HG03108 (cell line): Measurements from ENCODE around the gene BEX2.
"Not testable (repeated sequence)": the region's sequence is repeated elsewhere in the genome, so short reads cannot be mapped to it uniquely, and the experiment has no call there.

ENCODE experiments used
- ATAC-seq: cut with Tn5 transposase; IDR thresholded peaks from one replicate; pipeline ENCODE4 v1.9.1; 2021; ENCODE audit warnings: moderate library complexity; ENCODE audit not compliant: unreplicated experiment

Gene BEX2

DNA sequence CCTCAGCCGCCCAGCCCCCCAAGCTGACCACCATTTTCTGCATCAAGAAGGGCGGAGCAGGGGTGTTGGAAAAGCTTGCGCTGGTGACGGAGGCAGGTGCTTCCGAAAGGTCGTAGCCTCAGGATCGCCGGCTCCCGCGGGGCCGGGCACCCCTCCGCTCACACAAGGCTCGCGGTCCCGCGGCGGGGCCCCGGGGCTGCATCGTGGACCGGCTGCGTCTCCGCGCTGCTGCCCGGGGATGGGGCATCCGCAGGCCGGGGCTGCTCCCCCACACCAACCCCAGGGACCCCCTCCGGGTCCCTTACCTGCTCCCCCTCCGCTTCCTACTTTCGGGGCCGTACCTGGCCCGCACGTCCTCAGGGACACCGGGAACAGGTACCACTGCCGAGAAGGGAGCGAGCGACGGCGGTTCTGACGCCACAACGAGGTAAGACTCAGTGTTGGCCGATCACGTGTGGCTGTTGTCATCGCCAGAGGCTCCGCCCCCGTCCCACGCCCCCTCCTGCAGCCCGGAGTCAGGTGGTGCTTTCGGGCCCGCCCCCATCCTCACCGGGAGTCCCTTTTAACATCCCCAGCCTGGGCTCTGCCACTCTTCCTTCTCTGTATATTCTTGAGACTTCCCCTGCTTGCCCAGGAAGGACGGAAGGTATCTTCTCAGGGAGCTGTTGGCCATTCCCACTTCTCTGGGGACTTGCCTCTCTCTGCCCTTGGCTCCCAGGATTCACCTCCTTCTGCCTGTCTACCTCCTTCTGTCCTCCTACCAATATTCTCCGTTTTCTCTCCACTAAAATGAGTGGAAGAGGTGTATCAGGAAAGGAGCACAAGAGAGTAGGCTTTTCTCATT lies at the start of gene BEX2:
BEX2 (minus strand) TSS at position 436 of the 844 bp plus-strand sequence. CDS start 1,014 bp downstream, outside the sequence.
- peak; percentile 91 for ATAC-seq

DNA sequence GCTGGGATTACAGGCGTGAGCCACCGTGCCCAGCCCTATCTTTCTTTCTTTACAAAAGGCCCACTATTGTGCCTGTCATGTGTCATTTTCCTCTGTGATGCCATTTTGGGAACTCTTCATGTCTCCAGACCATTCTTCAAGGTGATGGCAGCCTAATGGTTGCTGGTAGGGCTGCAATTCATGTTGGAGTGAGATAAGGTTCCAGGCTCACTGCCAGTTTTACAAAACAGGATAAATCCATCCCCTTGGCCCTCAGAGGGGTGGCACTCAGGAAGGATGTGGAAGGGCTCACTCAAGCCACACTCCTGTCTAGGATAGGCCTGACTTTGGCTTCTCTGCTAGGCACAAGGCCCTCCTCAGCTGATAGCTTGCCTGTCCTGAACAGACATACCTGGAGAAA lies 49.3 kb upstream of the BEX2 start:
- ATAC-seq = no peak

DNA sequence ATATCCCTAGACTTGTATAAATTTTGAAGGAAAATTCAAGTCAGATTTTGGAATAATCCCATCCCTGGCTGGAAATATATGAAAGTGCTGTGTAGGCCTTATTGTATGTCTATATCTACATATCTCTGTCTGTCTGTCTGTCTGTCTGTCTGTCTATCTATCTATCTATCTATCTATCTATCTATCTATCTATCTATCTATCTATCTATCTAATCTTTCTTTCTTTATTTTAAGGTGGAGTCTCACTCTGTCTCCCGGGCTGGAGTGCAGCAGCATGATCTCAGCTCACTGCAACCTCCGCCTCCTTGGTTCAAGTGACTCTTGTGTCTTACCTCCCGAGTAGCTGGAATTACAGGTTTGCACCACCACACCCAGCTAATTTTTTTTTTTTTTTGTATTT lies 48.8 kb upstream of the BEX2 start:
- ATAC-seq = not testable (repeated sequence)

- ATAC-seq = no peak
Measured at GRCh38 chrX:103357871-103358270, 47.1 kb upstream of the BEX2 start.

GRCh38 chrX:103356858-103357257 lies 46.1 kb upstream of the BEX2 start:
- ATAC-seq = no peak

GRCh38 chrX:103356130-103356798 lies 45.5 kb upstream of the BEX2 start, which contains the start of gene TCEAL9:
TSS of gene TCEAL9 (plus strand) at chrX:103356506. CDS start at chrX:103357685, 1,179 bp downstream.
- no peak for ATAC-seq

DNA sequence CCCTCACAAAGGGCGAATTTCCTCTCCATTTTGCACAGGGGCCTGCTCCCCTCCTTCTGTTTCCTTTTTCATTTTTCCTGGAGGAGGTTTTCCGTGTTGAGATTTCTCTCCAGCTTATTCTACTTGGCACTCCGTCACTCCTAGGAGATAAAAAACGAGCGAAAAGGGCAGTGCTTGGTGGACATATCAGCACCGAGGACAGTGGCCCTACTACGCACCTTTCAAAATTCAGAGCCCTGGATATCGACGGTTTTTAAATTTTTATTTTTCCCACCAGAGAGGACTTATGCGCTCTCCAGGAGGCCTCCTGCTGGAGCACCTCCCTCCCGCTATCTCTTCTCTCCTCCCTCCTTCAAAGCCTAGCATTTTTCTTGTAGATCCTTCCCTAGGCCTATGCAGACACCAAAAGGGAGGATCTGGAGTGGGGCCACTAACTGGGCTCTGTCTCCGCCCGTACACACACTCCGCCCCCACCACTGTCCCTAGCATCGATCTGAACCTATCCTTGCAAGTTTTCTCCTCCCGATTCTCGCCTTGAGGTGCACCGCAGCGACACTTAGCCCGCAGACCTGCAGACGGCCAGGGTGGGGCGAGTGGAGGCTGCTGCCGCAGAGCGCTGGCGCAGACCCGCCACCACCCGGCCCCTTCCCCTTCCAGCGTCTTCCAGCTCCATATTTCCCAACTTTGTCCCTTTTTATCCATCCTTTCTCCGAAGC lies 37.0 kb upstream of the BEX2 start:
- ATAC-seq = no peak

DNA sequence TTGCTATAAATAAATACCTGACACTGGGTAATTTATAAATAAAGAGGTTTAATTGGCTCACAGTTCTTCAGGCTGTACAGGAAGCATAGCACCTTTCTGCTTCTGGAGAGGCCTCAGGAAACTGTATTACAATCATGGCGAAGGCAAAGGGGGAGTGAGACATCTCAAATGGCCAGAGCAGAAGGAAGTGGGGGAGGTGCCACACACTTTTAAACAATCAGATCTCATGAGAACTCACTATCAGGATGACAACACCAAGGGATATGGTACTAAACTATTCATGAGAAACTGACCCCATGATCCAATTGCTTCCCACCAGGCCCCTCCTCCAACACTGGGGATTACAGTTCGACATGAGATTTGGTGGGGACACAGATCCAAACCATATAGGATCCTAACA lies 33.8 kb upstream of the BEX2 start:
- ATAC-seq = no peak

GRCh38 chrX:103343105-103343504 lies 32.3 kb upstream of the BEX2 start:
- ATAC-seq = no peak

DNA sequence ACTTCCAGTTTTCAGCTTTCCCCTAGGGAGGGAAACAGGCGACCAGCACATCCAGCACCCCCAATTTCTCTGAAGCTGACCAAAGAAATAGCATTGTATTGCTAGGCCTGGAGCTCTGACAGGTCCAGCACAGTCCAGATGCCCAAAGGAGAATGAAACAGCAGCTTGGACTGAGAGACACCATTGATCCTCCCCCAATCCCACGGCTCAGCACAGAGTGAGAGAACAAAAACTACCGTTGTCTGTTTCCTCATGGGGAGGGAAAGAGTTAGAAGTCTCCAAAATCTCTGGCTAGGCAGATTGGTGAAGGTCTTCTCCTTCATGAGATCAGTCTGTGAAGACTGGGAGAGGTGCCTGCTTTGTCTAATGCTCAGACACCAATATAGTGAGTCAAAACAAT lies 27.9 kb upstream of the BEX2 start:
- ATAC-seq = no peak

- no peak for ATAC-seq
Measured at GRCh38 chrX:103330681-103331288, 20.0 kb upstream of the BEX2 start.

- no peak for ATAC-seq
Measured at GRCh38 chrX:103329991-103330390, 19.2 kb upstream of the BEX2 start, which contains the start of gene TCEAL7. TSS of gene TCEAL7 (plus strand) at chrX:103330239. CDS start at chrX:103331404, 1,165 bp downstream.

- no peak for ATAC-seq
Measured at GRCh38 chrX:103311399-103311780, 600 bp upstream of the BEX2 start.

GRCh38 chrX:103309860-103310554 lies 783 bp downstream of the BEX2 start:
- ATAC-seq = no peak

DNA sequence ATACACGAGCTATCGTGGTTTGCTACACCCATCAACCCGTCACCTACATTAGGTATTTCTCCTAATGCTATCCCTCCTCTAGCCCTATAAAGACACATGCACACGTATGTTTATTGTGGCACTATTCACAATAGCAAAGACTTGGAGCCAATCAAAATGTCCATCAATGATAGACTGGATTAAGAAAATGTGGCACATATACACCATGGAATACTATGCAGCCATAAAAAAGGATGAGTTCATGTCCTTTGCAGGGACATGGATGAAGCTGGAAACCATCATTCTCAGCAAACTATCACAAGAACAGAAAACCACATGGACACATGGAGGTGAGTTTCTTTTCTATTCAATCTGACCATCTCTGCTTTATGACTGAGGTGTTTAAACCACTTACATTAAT lies 5.1 kb downstream of the BEX2 start:
- not testable (repeated sequence) for ATAC-seq

- ATAC-seq = no peak
Measured at GRCh38 chrX:103304705-103305104, 6.1 kb downstream of the BEX2 start.

GRCh38 chrX:103293118-103293517 lies 17.7 kb downstream of the BEX2 start:
- ATAC-seq = no peak

DNA sequence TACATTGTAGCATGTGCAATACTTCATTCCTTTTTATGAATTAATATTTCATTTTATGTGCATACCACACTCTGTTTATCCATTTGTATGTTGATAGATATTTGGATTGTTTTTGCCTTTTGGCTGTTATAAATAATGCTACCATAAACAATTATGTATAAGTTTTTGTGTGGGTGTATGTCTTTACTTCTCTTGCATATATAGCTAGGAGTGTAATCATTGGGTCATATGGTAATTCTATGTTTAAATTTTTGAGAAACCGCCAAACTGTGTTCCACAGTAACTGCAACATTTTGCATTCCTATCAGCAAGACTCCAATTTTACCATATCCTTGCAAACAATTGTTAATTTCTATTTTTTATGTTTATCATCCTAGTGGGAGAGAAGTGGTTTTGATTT lies 31.2 kb downstream of the BEX2 start:
- ATAC-seq = no peak

DNA sequence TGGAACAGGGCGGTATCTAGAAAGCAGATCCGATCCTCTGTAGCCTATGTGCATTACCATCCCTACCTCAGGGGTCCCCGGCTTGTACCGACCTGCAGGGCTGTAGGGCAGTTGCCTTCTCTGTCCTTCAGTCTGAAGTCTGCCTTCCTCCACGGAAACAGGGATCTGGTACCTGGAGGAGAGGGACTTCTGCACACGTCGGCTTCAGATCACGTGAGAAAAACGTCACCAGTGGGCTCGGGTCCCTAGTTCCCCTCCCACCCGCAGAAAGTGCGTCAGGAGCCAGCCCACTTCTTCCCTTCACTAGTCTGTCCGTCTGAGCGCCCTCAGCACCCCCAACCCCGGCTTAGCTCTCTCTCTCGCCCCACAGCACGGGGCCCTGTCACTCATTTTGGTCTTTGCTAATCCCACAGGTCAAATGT lies 34.2 kb downstream of the BEX2 start, which contains the start of gene TCEAL5:
TCEAL5 (minus strand) TSS at position 170 of the 422 bp plus-strand sequence. CDS start 2,187 bp downstream, outside the sequence.
- no peak for ATAC-seq

DNA sequence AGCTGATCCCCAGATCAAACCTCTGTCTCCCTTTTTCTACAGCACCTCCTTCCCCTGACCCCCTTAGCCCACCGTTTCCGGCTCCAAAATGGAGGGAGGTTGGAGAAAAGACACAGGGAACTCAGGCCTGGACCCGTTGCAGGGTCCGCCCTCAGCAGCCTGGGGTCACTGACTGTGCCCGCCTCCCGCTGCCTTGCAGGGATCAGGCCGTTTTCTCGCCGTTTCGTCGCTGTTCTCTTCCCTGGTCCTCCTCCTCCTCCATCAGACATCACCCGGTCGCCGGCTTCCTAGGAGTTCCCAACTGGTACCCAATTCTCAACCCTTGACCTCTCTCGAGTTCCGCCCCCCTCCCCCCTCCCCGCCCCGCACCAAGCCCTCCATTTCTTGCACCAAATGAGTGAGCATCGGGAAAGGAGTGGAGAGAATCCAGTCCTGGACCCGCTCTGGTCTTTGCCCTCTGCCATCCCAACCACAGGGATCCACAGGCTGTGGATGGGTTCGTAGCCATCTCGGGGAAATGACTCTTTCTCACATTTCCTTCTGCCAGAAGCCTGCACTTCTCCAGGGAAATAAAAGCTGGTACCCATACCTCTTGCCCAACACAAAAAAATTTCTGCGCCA lies 34.7 kb downstream of the BEX2 start:
- no peak for ATAC-seq
